Measurements from ENCODE around the gene CD109. TPM values are rescaled to one million over a fixed set of nuclear protein-coding genes. Genes with fewer than 3 reads are reported as not detected.
"Not testable (repeated sequence)": the region's sequence is repeated elsewhere in the genome, so short reads cannot be mapped to it uniquely, and the experiment has no call there.

Gene CD109
- total and polyA plus RNA-seq, 10 donors: 0.17 to 6.9 (median 3.8) TPM

DNA sequence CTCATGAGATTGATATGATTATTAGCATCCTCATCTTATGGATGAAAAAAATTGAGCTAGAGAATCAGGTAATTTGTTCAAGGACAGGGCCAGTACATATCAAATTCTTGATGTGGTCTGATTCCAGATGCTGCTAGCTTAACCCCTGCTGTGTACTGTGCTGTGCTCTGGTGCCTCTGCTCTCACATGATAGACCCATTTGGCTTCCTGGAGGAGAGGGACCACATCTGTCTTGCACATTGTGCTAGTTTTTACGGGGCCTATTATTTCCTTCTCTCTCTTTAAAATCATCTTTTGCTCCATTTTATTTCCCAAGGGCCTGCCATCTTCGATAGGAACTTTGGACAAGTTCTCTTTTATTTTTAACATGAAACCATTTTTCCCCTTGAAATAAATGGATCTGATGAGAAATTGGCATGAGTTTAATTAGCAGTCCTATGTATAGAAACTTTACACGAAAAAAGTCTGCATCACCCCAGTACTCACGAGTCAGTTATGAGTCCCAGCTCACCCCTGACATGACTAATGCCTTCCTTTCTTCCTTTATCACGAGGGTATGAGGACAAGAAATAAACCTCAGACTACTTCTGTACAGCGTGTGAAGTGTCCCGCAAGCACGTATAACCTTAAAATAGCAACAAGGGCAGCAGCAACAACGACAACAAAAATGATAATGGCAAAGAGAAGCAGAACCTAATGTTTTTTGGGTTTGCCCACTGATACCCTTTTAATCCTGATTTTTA, 26.5 kb downstream of the CD109 start:
- Histone ChIP-seq H3K27ac (no peak overlapping the region), H3K27me3 (replicated peaks in 1 of 7) (no peaks in the 10 kb centered on the region)

DNA sequence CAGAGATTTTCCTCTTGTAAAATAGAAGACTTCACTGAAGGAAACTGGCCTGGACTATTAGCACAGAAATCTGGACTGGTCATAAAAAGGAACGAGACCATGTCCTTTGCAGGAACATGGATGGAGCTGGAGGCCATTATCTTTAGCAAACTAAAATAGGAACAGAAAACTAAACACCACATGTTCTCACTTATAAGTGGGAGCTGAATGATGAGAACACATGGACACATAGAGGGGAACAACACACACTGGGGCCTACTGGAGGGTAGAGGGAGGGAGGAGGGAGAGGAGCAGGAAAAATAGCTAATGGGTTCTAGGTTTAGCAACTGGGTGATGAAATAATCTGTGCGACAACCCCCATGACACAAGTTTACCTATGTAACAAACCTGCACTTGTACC, 27.5 kb downstream of the CD109 start:
- H3K4me1 ChIP-seq: peaks cover 0 to 16% (median 7%) of the 10 kb centered on the region in 6 donors
- H3K27me3 ChIP-seq (replicated peaks in 1 of 7); H3K9me3 ChIP-seq; H3K27ac ChIP-seq; intact Hi-C loops (cut with DNase I; ENCODE audit: low total_unique reads); DNase-seq; H3K36me3 ChIP-seq; H3K4me3 ChIP-seq: not testable (repeated sequence)
- WGBS, 5 donors: 77 to 93% (median 84%) methylated on average over 2 of the region's 2 CpGs

More for the DNA sequence above, 26.5 kb downstream of the CD109 start:
- intact Hi-C loops (cut with DNase I; ENCODE audit: low total_unique reads): no loop called here
- no peaks in the 10 kb centered on the region for H3K9me3 ChIP-seq
- no peaks in the 10 kb centered on the region for H3K36me3 ChIP-seq
- H3K4me1 ChIP-seq: peaks cover 0 to 16% (median 7%) of the 10 kb centered on the region in 6 donors
- no peak overlapping the region for H3K4me3 ChIP-seq
- TF ChIP-seq POLR2AphosphoS5 (IDR thresholded peaks at IDR 0.05) (no peak), POLR2A (IDR thresholded peaks at IDR 0.05) (no peak), CTCF (IDR thresholded peaks at IDR 0.05 in 8 of 11, conservative IDR thresholded peaks at IDR 0.05 in 3 of 11) (no peak)
- WGBS, 5 donors: 17 to 32% (median 29%) methylated on average over 9 of the region's 9 CpGs
- DNase-seq: no peak

- intact Hi-C loops (cut with DNase I; ENCODE audit: low total_unique reads): no loop called here
- Histone ChIP-seq H3K36me3 (no peaks in the 10 kb centered on the region), H3K9me3 (no peaks in the 10 kb centered on the region), H3K27ac (no peak overlapping the region), H3K4me3 (no peak overlapping the region), H3K27me3 (replicated peaks in 1 of 7) (no peaks in the 10 kb centered on the region), H3K4me1 (peaks cover 0 to 16% (median 7%) of the 10 kb centered on the region in 6 donors)
- TF ChIP-seq POLR2A (IDR thresholded peaks at IDR 0.05): no peak
- no peak for TF ChIP-seq CTCF (IDR thresholded peaks at IDR 0.05 in 8 of 11, conservative IDR thresholded peaks at IDR 0.05 in 3 of 11)
- no peak for TF ChIP-seq POLR2AphosphoS5 (IDR thresholded peaks at IDR 0.05)
- WGBS, 5 donors: 90 to 98% (median 94%) methylated on average over 3 of the region's 3 CpGs
- DNase-seq: no peak
Observed at GRCh38 chr6:73724389-73724788, 28.4 kb downstream of the CD109 start.

GRCh38 chr6:73725192-73725591, 29.2 kb downstream of the CD109 start:
- H3K9me3 ChIP-seq; intact Hi-C loops (cut with DNase I; ENCODE audit: low total_unique reads); H3K27me3 ChIP-seq (replicated peaks in 1 of 7); DNase-seq; H3K36me3 ChIP-seq: not testable (repeated sequence)
- WGBS, 5 donors: 28 to 41% (median 29%) methylated on average over 8 of the region's 8 CpGs
- H3K4me1 ChIP-seq: peaks cover 0 to 16% (median 7%) of the 10 kb centered on the region in 6 donors
- H3K4me3 ChIP-seq: peak overlapping the region in 2 of 8 donors; percentile 2 to 44
- peak overlapping the region in 1 of 8 donors; percentile 52 for H3K27ac ChIP-seq

DNA sequence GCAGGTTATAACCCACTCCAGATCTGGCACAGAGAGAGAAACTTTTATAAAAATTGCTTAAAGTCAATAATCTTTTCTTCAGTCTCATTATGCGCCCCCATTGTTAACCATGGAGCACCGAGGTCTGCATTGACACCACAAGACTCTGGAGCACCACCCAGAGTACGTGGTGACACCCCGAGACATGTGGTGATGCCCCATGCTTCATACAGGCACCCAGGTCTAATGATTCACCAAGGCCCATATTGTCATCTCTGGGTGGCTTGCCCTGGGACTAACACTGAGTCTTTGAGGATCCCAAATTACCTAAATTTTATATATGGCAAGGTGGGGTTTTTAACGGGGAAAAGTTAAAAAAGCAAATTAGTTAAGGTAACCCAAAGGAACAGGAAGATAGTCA, 31.1 kb downstream of the CD109 start:
- H3K27ac ChIP-seq: no peak overlapping the region
- H3K36me3 ChIP-seq: no peaks in the 10 kb centered on the region
- no peaks in the 10 kb centered on the region for H3K9me3 ChIP-seq
- intact Hi-C loops (cut with DNase I; ENCODE audit: low total_unique reads): no loop called here
- H3K4me1 ChIP-seq: peaks cover 0 to 16% (median 7%) of the 10 kb centered on the region in 6 donors
- TF ChIP-seq POLR2A (IDR thresholded peaks at IDR 0.05) (no peak), POLR2AphosphoS5 (IDR thresholded peaks at IDR 0.05) (no peak), CTCF (IDR thresholded peaks at IDR 0.05 in 8 of 11, conservative IDR thresholded peaks at IDR 0.05 in 3 of 11) (no peak)
- WGBS, 5 donors: 85 to 95% (median 91%) methylated on average over 5 of the region's 5 CpGs
- no peak overlapping the region for H3K4me3 ChIP-seq
- no peaks in the 10 kb centered on the region for H3K27me3 ChIP-seq (replicated peaks in 1 of 7)
- no peak for DNase-seq
